ENCODE measurements around the gene COCH.
"Not testable (repeated sequence)": the region's sequence is repeated elsewhere in the genome, so short reads cannot be mapped to it uniquely, and the experiment has no call there.

The COCH gene

GRCh38 chr14:30928462-30928861 is 54.1 kb downstream of the COCH start:
- no peak for DNase-seq (ENCODE audit: low spot score)

GRCh38 chr14:30933937-30934336 is 59.6 kb downstream of the COCH start:
- not testable (repeated sequence) for DNase-seq (ENCODE audit: low spot score)

GRCh38 chr14:30935445-30935844 is 61.1 kb downstream of the COCH start:
- DNase-seq (ENCODE audit: low spot score) = no peak

- no peak for DNase-seq (ENCODE audit: low spot score)
These were observed 64.3 kb downstream of the COCH start for GRCh38 chr14:30938617-30939016.
